Naive thymus-derived CD4-positive, alpha-beta T cell (primary cell): Measurements from ENCODE around the gene CLEC19A. TPM values are rescaled to one million over a fixed set of nuclear protein-coding genes. Genes with fewer than 3 reads are reported as not detected.

ENCODE experiments used
- ATAC-seq: fragments of 150-1000 bp; cut with Tn5 transposase; 2 replicates; pipeline ENCODE4 v1.10.0; 2021; ENCODE audit warnings: mild to moderate bottlenecking, moderate library complexity
- CTCF ChIA-PET: fragments of 350-600 bp; sonication (Branson Sonifier 250); formaldehyde crosslinking; loops from one replicate; lab custom pipeline; 2021; ENCODE audit warnings: antibody characterized with exemption; lab: Charles Lee
- POLR2A ChIA-PET: fragments of 350-600 bp; sonication (Branson Sonifier 250); formaldehyde crosslinking; loops from one replicate; lab custom pipeline; 2021; ENCODE audit warnings: antibody characterized with exemption, inconsistent platforms; lab: Charles Lee
- DNase-seq, 9 donors: peaks; one replicate each; pipeline versions ENCODE4 v3.0.0 to v3.0.0-alpha.2; 2020 to 2022; ENCODE audit warnings: mixed read lengths in 1 of 9
- H3K27ac ChIP-seq: one replicate; pipeline ENCODE4 v1.7.0; 2013; ENCODE audit warnings: mild to moderate bottlenecking, low read depth, low read length, moderate library complexity
- H3K27me3 ChIP-seq, 2 donors: one replicate each; pipeline ENCODE4 v1.7.0; 2013; ENCODE audit warnings: low read length in 2 of 2, mild to moderate bottlenecking in 2 of 2, moderate library complexity in 2 of 2; ENCODE audit not compliant: control insufficient read depth in 2 of 2, insufficient read depth in 2 of 2
- H3K36me3 ChIP-seq, 3 experiments: 1 replicate in 2 of 3; 2 replicates in 1 of 3; pipeline ENCODE4 v1.7.0; 2013; ENCODE audit warnings: low read length in 3 of 3, mild to moderate bottlenecking in 3 of 3, moderate library complexity in 1 of 3; ENCODE audit not compliant: insufficient read depth in 3 of 3, control insufficient read depth in 2 of 3
- H3K4me1 ChIP-seq, 2 donors: one replicate each; pipeline ENCODE4 v1.7.0; 2013; ENCODE audit warnings: low read length in 2 of 2, mild to moderate bottlenecking in 2 of 2, moderate library complexity in 1 of 2; ENCODE audit not compliant: control insufficient read depth in 2 of 2, insufficient read depth in 2 of 2
- H3K4me3 ChIP-seq: 2 replicates; pipeline ENCODE4 v1.7.0; 2013; ENCODE audit warnings: mild to moderate bottlenecking, low read length
- H3K9me3 ChIP-seq, 3 experiments: 1 replicate in 2 of 3; 2 replicates in 1 of 3; pipeline ENCODE4 v1.7.0; 2013; ENCODE audit warnings: low read length in 3 of 3; ENCODE audit not compliant: control insufficient read depth in 2 of 3
- H3K27ac Mint-ChIP-seq, 9 donors: one replicate each; pipeline ENCODE4 v1.8.0; 2020 to 2022; ENCODE audit warnings: mixed read lengths in 9 of 9, mild to moderate bottlenecking in 8 of 9, moderate library complexity in 5 of 9, inconsistent platforms in 2 of 9
- H3K27me3 Mint-ChIP-seq, 5 donors: one replicate each; pipeline ENCODE4 v1.8.0; 2021 to 2022; ENCODE audit warnings: mixed read lengths in 5 of 5, mild to moderate bottlenecking in 1 of 5
- H3K36me3 Mint-ChIP-seq, 5 donors: one replicate each; pipeline ENCODE4 v1.8.0; 2020 to 2022; ENCODE audit warnings: mixed read lengths in 5 of 5, mild to moderate bottlenecking in 3 of 5, inconsistent platforms in 1 of 5
- H3K4me1 Mint-ChIP-seq, 7 donors: one replicate each; pipeline ENCODE4 v1.8.0; 2020 to 2022; ENCODE audit warnings: mixed read lengths in 7 of 7, mild to moderate bottlenecking in 3 of 7, inconsistent platforms in 1 of 7
- H3K4me3 Mint-ChIP-seq, 10 donors: one replicate each; pipeline ENCODE4 v1.8.0; 2020 to 2022; ENCODE audit warnings: mild to moderate bottlenecking in 10 of 10, mixed read lengths in 10 of 10, moderate library complexity in 6 of 10, inconsistent platforms in 2 of 10
- H3K9me3 Mint-ChIP-seq, 11 donors: one replicate each; pipeline ENCODE4 v1.8.0; 2020 to 2022; ENCODE audit warnings: mixed read lengths in 11 of 11, mild to moderate bottlenecking in 4 of 11, inconsistent platforms in 1 of 11, moderate library complexity in 1 of 11
- intact Hi-C, 2 donors: fragments of 100-400 bp; cut with micrococcal nuclease; formaldehyde crosslinking; loops; one replicate each; pipeline ENCODE4 v1.15.1; 2023
- polyA plus RNA-seq, 2 donors: library from polyadenylated mRNA; unstranded; fragments of 300-500 nt; fragmentation: Illumina TruSeq; gene quantifications; one replicate each; pipeline ENCODE4 v1.2.3, GENCODE V29; 2021
- total RNA-seq, 6 experiments: library from RNA in 5 of 6; stranded (reverse) in 5 of 6; gene quantifications; 1 replicate in 5 of 6; 2 replicates in 1 of 6; pipeline ENCODE4 v1.2.3 and lab custom pipeline; 2021 to 2026

CLEC19A gene
- total and polyA plus RNA-seq, 7 experiments from 2014 or later: not detected

- DNase-seq (no peak), ATAC-seq (no peak)
- H3K27ac ChIP-seq: no peak overlapping the region
- H3K4me3 ChIP-seq: no peak overlapping the region
- no peaks in the 10 kb centered on the region for H3K36me3 Mint-ChIP-seq
- H3K4me1 ChIP-seq: no peaks in the 10 kb centered on the region
- H3K9me3 Mint-ChIP-seq: peaks cover 0 to 7% (median 0%) of the 10 kb centered on the region in 11 donors
- H3K9me3 ChIP-seq: no peaks in the 10 kb centered on the region
- ChIA-PET CTCF (no interaction called here), POLR2A (no interaction called here)
- no peaks in the 10 kb centered on the region for H3K4me1 Mint-ChIP-seq
- no peak overlapping the region for H3K4me3 Mint-ChIP-seq
- H3K27me3 Mint-ChIP-seq: peaks cover 16 to 40% (median 20%) of the 10 kb centered on the region in 5 donors
- H3K36me3 ChIP-seq: no peaks in the 10 kb centered on the region
- H3K27ac Mint-ChIP-seq: no peak overlapping the region
- H3K27me3 ChIP-seq: no peaks in the 10 kb centered on the region
- intact Hi-C loops: no loop called here
These were observed 59.4 kb downstream of the CLEC19A start for GRCh38 chr16:19344980-19345379.

DNA sequence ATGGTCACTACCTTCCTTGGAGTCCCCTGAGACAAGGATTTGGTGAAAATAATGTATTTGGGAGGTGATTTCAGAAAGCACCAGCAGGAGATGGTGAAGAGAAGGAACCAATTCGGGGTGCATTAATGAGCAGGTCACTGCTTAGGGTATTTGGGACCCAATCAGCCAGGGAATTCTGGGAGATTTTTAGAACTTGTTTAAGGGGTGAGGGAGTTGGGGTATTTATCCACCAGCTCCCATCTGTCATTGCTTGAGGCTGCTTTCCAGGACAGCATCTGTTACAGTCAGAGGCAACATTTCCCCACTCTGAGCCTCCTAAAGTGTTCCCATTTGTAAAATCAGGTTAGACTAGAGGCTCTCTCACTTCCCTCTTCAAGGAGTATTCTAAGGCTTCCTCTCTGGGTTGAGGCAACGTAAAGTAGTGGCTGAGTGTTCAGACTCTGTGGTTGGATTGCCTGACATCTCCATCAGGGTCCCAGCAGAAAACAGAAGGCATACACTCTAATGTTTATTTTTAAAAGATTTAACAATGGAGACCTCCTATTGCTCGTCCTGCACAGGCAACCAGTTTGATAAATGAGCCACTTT, 60.9 kb downstream of the CLEC19A start:
- Histone ChIP-seq H3K4me1 (no peaks in the 10 kb centered on the region), H3K27ac (no peak overlapping the region), H3K4me3 (no peak overlapping the region), H3K9me3 (no peaks in the 10 kb centered on the region), H3K36me3 (no peaks in the 10 kb centered on the region), H3K27me3 (no peaks in the 10 kb centered on the region)
- CTCF ChIA-PET: no interaction called here
- Mint-ChIP-seq H3K27me3 (peaks cover 16 to 31% (median 19%) of the 10 kb centered on the region in 5 donors), H3K27ac (no peak overlapping the region), H3K4me1 (no peaks in the 10 kb centered on the region), H3K4me3 (no peak overlapping the region), H3K9me3 (peaks cover 0 to 7% (median 0%) of the 10 kb centered on the region in 11 donors), H3K36me3 (no peaks in the 10 kb centered on the region)
- ATAC-seq (no peak), DNase-seq (no peak)
- POLR2A ChIA-PET: no interaction called here
- intact Hi-C loops: no loop called here

- H3K27me3 ChIP-seq: no peaks in the 10 kb centered on the region
- ChIA-PET POLR2A (no interaction called here), CTCF (no interaction called here)
These were observed 62.6 kb downstream of the CLEC19A start for GRCh38 chr16:19348125-19348524.

GRCh38 chr16:19348578-19349315, 63.2 kb downstream of the CLEC19A start:
- H3K4me3 Mint-ChIP-seq: no peak overlapping the region
- POLR2A ChIA-PET: no interaction called here
- no peaks in the 10 kb centered on the region for H3K4me1 Mint-ChIP-seq
- H3K9me3 ChIP-seq: no peaks in the 10 kb centered on the region
- no peak overlapping the region for H3K4me3 ChIP-seq
- CTCF ChIA-PET: no interaction called here
- no peaks in the 10 kb centered on the region for H3K36me3 Mint-ChIP-seq
- intact Hi-C loops: no loop called here
- no peaks in the 10 kb centered on the region for H3K4me1 ChIP-seq
- no peak overlapping the region for H3K27ac Mint-ChIP-seq
- no peak for ATAC-seq
- no peak for DNase-seq
- no peaks in the 10 kb centered on the region for H3K27me3 ChIP-seq
- H3K27ac ChIP-seq: no peak overlapping the region
- peaks cover 0 to 3% (median 0%) of the 10 kb centered on the region in 11 donors for H3K9me3 Mint-ChIP-seq
- peaks cover 15 to 31% (median 16%) of the 10 kb centered on the region in 5 donors for H3K27me3 Mint-ChIP-seq
- H3K36me3 ChIP-seq: no peaks in the 10 kb centered on the region

More at GRCh38 chr16:19348125-19348524, 62.6 kb downstream of the CLEC19A start:
- Histone ChIP-seq H3K4me1 (no peaks in the 10 kb centered on the region), H3K4me3 (no peak overlapping the region), H3K9me3 (no peaks in the 10 kb centered on the region), H3K36me3 (no peaks in the 10 kb centered on the region), H3K27ac (no peak overlapping the region)
- Mint-ChIP-seq H3K4me3 (no peak overlapping the region), H3K27ac (no peak overlapping the region), H3K36me3 (no peaks in the 10 kb centered on the region), H3K4me1 (no peaks in the 10 kb centered on the region), H3K9me3 (peaks cover 0 to 3% (median 0%) of the 10 kb centered on the region in 11 donors), H3K27me3 (peaks cover 16 to 31% (median 19%) of the 10 kb centered on the region in 5 donors)
- DNase-seq: no peak
- intact Hi-C loops: no loop called here
- no peak for ATAC-seq

- peaks cover 0 to 3% (median 0%) of the 10 kb centered on the region in 7 donors for H3K4me1 Mint-ChIP-seq
- intact Hi-C loops: no loop called here
- no peaks in the 10 kb centered on the region for H3K36me3 ChIP-seq
- no peak overlapping the region for H3K4me3 ChIP-seq
- ATAC-seq (no peak), DNase-seq (no peak)
- no peaks in the 10 kb centered on the region for H3K9me3 ChIP-seq
- no peak overlapping the region for H3K4me3 Mint-ChIP-seq
- no peaks in the 10 kb centered on the region for H3K27me3 ChIP-seq
- ChIA-PET CTCF (no interaction called here), POLR2A (no interaction called here)
- no peak overlapping the region for H3K27ac Mint-ChIP-seq
- H3K27me3 Mint-ChIP-seq: peaks cover 0 to 6% (median 3%) of the 10 kb centered on the region in 5 donors
- no peaks in the 10 kb centered on the region for H3K4me1 ChIP-seq
- no peak overlapping the region for H3K27ac ChIP-seq
- H3K36me3 Mint-ChIP-seq: no peaks in the 10 kb centered on the region
- peaks cover 0 to 1% (median 0%) of the 10 kb centered on the region in 11 donors for H3K9me3 Mint-ChIP-seq
These were observed 68.8 kb downstream of the CLEC19A start for GRCh38 chr16:19354371-19354770.

- Mint-ChIP-seq H3K27ac (no peak overlapping the region), H3K9me3 (peaks cover 0 to 8% (median 0%) of the 10 kb centered on the region in 11 donors)
- ATAC-seq: no peak
These were observed 70.8 kb downstream of the CLEC19A start for GRCh38 chr16:19356024-19356952.

More at GRCh38 chr16:19356024-19356952, 70.8 kb downstream of the CLEC19A start:
- DNase-seq: no peak
- CTCF ChIA-PET: no interaction called here
- Histone ChIP-seq H3K36me3 (no peaks in the 10 kb centered on the region), H3K4me3 (no peak overlapping the region), H3K27ac (no peak overlapping the region), H3K4me1 (no peaks in the 10 kb centered on the region), H3K27me3 (no peaks in the 10 kb centered on the region), H3K9me3 (no peaks in the 10 kb centered on the region)
- peaks cover 0 to 3% (median 0%) of the 10 kb centered on the region in 5 donors for H3K27me3 Mint-ChIP-seq
- no peaks in the 10 kb centered on the region for H3K36me3 Mint-ChIP-seq
- H3K4me3 Mint-ChIP-seq: no peak overlapping the region
- H3K4me1 Mint-ChIP-seq: peaks cover 0 to 3% (median 0%) of the 10 kb centered on the region in 7 donors
- intact Hi-C loops: no loop called here
- POLR2A ChIA-PET: no interaction called here
